Osteocyte (in vitro differentiated cells): Measurements from ENCODE around the gene ITFG1. TPM values are rescaled to one million over a fixed set of nuclear protein-coding genes. Genes with fewer than 3 reads are reported as not detected.

ENCODE experiments used
- DNase-seq: peaks from one replicate; pipeline ENCODE4 v3.0.0; 2021; ENCODE audit warnings: mixed read lengths; ENCODE audit not compliant: unreplicated experiment; ENCODE audit errors: extremely low spot score
- H3K27ac Mint-ChIP-seq: one replicate; pipeline ENCODE4 v1.8.0; 2021; ENCODE audit warnings: mild to moderate bottlenecking, mixed read lengths; ENCODE audit not compliant: unreplicated experiment
- H3K27me3 Mint-ChIP-seq: one replicate; pipeline ENCODE4 v1.8.0; 2021; ENCODE audit warnings: mixed read lengths; ENCODE audit not compliant: unreplicated experiment
- H3K36me3 Mint-ChIP-seq: one replicate; pipeline ENCODE4 v1.8.0; 2021; ENCODE audit warnings: mixed read lengths; ENCODE audit not compliant: unreplicated experiment
- H3K4me1 Mint-ChIP-seq: one replicate; pipeline ENCODE4 v1.8.0; 2021; ENCODE audit warnings: mixed read lengths; ENCODE audit not compliant: unreplicated experiment
- H3K4me3 Mint-ChIP-seq: one replicate; pipeline ENCODE4 v1.8.0; 2021; ENCODE audit warnings: mild to moderate bottlenecking, moderate library complexity, mixed read lengths; ENCODE audit not compliant: unreplicated experiment
- H3K9me3 Mint-ChIP-seq: one replicate; pipeline ENCODE4 v1.8.0; 2021; ENCODE audit warnings: mixed read lengths; ENCODE audit not compliant: unreplicated experiment
- total RNA-seq: library from RNA; stranded (reverse); gene quantifications from 2 replicates; pipeline ENCODE4 v1.2.1, GENCODE V29; 2021
- TF ChIP-seq, protein P1 (sequence below): fragments of 200-600 bp; sonication (generic); IDR thresholded peaks from 2 replicates; pipeline ENCODE4 v1.5.0; 2021; ENCODE audit warnings: antibody characterized with exemption, mild to moderate bottlenecking, moderate library complexity

ITFG1 gene
- total RNA-seq, 1 donor from 2014 or later = 69.5 TPM

DNA sequence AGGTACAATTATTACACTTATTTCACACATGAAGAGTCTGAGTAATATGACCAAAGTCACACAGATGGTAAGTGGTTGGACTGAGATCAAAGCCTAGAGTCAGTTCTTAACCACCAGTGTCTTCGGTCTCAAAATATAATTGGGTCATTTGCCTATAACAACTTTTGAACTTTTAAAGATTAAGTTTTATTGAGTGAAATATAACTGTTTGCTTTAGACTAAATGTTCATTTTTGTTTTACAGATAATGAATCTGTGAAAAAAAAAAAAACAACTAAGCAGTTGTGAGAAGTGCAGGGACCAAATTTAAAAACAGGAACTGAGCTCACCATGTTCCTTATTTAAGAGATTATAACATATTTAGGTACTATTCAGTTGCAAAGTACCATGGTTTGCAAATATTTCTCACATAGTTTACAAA, 150.1 kb downstream of the ITFG1 start:
- TF ChIP-seq, protein P1, sequence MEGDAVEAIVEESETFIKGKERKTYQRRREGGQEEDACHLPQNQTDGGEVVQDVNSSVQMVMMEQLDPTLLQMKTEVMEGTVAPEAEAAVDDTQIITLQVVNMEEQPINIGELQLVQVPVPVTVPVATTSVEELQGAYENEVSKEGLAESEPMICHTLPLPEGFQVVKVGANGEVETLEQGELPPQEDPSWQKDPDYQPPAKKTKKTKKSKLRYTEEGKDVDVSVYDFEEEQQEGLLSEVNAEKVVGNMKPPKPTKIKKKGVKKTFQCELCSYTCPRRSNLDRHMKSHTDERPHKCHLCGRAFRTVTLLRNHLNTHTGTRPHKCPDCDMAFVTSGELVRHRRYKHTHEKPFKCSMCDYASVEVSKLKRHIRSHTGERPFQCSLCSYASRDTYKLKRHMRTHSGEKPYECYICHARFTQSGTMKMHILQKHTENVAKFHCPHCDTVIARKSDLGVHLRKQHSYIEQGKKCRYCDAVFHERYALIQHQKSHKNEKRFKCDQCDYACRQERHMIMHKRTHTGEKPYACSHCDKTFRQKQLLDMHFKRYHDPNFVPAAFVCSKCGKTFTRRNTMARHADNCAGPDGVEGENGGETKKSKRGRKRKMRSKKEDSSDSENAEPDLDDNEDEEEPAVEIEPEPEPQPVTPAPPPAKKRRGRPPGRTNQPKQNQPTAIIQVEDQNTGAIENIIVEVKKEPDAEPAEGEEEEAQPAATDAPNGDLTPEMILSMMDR = no peak
- Mint-ChIP-seq H3K9me3 (no peaks in the 10 kb centered on the region), H3K4me3 (no peak overlapping the region), H3K4me1 (peaks cover 4% of the 10 kb centered on the region), H3K36me3 (peaks cover 1% of the 10 kb centered on the region), H3K27ac (no peak overlapping the region), H3K27me3 (no peaks in the 10 kb centered on the region)
- DNase-seq = no peak

DNA sequence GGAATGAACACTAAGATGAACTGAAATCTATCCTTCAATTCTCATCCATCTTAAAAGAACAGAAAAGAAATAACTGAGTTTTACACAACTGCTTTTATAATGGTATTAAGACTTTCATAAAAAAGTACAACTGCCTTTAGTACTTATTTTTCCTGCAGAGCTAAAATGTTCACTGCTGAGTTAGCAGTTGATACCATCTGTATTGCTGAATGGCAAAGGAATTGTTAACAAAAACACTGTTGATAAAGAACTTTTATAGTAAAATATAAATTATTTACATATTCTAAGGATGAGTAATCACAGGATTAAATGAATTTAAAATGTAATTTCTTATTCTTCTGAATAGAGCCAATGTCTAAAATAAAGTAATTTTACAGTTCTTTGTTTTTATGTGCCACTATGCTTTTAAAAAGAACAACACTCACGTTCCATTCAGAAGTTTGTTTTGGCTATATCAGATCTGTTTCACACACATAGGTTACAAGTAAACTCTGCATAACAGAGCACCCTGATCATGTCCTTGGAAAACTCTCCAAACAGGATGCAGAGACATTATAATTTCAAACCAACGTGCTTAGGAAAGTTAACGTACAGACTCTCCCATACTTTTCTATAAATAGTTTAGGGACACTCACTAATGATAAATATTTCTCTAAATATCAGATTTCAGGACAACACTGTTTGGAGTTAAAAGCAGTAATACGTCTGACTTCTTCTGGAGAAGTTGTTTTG, 151.1 kb downstream of the ITFG1 start:
- Mint-ChIP-seq H3K9me3 (no peaks in the 10 kb centered on the region), H3K36me3 (peaks cover 4% of the 10 kb centered on the region), H3K4me1 (peaks cover 4% of the 10 kb centered on the region), H3K4me3 (no peak overlapping the region), H3K27me3 (no peaks in the 10 kb centered on the region), H3K27ac (no peak overlapping the region)
- TF ChIP-seq, protein P1 = no peak
- no peak for DNase-seq

DNA sequence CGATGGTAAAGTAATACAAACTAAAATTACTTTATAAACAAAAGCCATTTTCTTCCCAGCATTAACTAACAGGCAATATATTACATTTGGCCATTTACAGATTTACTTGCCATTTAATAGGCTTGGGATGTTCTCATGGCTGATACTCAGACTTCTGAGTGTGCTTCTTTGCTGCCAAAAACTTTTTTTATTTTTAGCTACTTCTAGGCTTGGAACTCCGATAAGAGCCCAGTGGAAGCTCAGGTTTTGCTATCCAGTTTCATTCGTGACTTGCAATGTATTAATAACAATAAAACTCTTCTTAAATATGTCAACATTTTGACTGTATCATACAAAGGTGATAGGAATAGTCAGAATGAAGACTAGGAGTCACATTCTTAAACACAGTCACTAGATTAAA, 152.3 kb downstream of the ITFG1 start:
- Mint-ChIP-seq H3K4me3 (no peak overlapping the region), H3K27me3 (no peaks in the 10 kb centered on the region), H3K9me3 (no peaks in the 10 kb centered on the region), H3K27ac (no peak overlapping the region), H3K4me1 (peaks cover 4% of the 10 kb centered on the region), H3K36me3 (peaks cover 4% of the 10 kb centered on the region)
- TF ChIP-seq, protein P1 = no peak
- no peak for DNase-seq

DNA sequence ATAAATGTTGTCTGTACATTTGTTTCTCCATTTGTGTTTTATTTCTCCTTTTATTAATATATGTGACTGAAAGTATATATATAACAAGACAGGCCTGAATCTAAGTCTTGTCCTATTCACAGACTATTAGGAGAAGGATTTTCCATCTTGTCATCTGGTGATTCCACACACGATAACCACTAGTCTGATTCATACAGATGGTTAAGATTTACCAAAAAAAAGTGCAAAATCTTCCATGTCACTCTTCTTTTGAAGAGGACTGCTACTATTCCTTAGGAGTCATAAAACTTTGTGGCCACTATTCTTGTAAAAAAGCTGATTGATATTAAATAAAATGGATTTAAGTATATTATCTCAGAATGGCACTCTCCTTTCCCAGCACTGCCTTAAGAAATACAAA, 156.3 kb downstream of the ITFG1 start:
- Mint-ChIP-seq H3K4me3 (no peak overlapping the region), H3K27ac (no peak overlapping the region), H3K36me3 (peaks cover 4% of the 10 kb centered on the region), H3K27me3 (no peaks in the 10 kb centered on the region), H3K4me1 (no peaks in the 10 kb centered on the region), H3K9me3 (no peaks in the 10 kb centered on the region)
- no peak for DNase-seq
- TF ChIP-seq, protein P1 = no peak

DNA sequence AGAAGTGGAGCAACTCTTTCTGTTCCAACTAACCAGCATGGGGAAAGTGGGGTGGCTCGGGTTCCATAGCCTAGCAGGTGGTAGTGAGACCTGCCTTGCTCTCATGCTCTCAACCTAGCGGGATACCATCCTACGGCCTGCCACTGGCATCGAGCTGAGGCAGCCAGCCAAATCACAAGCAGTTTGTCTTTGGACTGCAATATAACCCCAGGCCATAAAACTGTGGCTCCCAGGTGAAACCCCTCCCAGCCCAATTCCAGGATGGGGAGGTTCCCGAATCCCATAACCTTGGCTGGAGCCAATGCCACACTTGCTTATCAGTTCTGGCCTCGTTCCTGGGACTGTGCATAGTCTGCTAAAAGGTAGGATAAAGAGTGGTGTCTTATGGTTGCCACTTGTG, 161.3 kb downstream of the ITFG1 start:
- Mint-ChIP-seq H3K4me1 (no peaks in the 10 kb centered on the region), H3K36me3 (peaks cover 28% of the 10 kb centered on the region), H3K9me3 (peaks cover 27% of the 10 kb centered on the region), H3K4me3 (no peak overlapping the region), H3K27me3 (no peaks in the 10 kb centered on the region), H3K27ac (no peak overlapping the region)
- DNase-seq = no peak
- TF ChIP-seq, protein P1 = no peak
